ENCODE results near the gene MCRS1.
"Not testable (repeated sequence)": the region's sequence is repeated elsewhere in the genome, so short reads cannot be mapped to it uniquely, and the experiment has no call there.

MCRS1 gene

GRCh38 chr12:49567611-49568441, at the start of gene MCRS1:
Gene MCRS1 (minus strand): TSS chr12:49568142. CDS start chr12:49566731, 1,411 bp downstream.
- peak; percentile 80 to 81 for DNase-seq (ENCODE audit: low read depth in 2 of 2)

DNA sequence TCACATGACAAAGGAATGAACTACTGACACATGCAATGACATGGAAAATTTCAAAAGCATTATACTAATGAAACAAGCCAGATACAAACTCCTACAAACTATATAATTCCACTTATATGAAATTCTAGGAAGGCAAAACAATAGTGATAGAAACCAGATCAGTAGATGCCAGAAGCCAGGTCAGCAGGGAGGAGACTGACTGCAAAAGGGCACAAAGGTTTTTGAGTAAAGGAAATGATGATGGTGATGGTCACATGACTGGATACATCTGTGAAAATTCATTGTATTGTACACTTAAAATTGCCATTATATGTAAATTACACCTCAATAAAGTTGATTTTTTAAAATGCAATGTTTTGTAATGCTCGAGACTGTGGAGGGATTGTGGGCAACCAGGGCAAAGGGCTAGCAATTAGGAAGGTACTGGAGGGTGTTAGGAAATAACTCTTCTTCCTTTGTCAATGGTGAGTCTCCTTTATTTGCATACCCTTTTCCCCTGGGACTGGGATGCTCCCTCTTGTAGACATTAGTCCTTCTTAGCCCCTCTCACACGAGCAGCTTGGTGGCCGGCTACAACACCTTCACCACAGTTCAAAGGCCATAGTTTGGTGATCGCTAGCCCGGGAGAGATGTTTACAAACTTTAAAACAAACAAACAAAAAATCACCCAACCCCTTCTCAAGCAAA, 48.7 kb upstream of the MCRS1 start:
- no peak for DNase-seq (ENCODE audit: low read depth in 2 of 2)

DNA sequence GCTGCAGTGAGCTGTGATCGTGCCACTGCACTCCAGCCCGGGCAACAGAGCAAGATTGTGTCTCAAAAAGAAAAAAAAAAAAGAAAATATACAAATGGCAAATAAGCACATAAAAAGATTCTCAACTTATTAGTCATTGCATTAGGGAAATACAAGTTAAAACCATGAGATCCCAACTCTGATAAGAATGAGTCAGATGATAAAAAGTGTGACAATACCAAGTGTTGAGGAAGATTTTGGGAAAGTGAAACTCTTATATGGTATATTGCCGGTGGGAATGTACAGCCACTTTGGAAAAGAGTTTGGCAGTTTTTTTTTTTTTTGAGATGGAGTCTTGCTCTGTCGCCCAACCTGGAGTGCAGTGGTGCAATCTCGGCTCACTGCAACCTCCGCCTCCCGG, 47.8 kb upstream of the MCRS1 start:
- DNase-seq (ENCODE audit: low read depth in 2 of 2), result no peak

GRCh38 chr12:49612210-49612609, 44.3 kb upstream of the MCRS1 start:
- no peak for DNase-seq (ENCODE audit: low read depth in 2 of 2)

GRCh38 chr12:49610785-49611184, 42.8 kb upstream of the MCRS1 start:
- not testable (repeated sequence) for DNase-seq (ENCODE audit: low read depth in 2 of 2)

DNA sequence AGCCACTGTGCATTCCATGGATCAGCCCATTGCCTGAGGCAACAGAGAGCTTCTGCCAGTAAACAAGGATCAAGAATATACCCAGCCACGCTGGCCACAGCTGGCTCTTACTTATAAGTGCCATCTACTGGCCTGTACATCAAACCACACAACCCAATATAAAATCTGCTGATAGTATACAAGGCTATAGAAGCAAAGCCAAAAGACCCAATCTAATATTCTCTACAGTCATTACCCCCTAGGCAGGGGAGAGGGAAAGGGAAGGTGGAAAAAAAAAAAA, 41.9 kb upstream of the MCRS1 start:
- DNase-seq (ENCODE audit: low read depth in 2 of 2), result no peak

DNA sequence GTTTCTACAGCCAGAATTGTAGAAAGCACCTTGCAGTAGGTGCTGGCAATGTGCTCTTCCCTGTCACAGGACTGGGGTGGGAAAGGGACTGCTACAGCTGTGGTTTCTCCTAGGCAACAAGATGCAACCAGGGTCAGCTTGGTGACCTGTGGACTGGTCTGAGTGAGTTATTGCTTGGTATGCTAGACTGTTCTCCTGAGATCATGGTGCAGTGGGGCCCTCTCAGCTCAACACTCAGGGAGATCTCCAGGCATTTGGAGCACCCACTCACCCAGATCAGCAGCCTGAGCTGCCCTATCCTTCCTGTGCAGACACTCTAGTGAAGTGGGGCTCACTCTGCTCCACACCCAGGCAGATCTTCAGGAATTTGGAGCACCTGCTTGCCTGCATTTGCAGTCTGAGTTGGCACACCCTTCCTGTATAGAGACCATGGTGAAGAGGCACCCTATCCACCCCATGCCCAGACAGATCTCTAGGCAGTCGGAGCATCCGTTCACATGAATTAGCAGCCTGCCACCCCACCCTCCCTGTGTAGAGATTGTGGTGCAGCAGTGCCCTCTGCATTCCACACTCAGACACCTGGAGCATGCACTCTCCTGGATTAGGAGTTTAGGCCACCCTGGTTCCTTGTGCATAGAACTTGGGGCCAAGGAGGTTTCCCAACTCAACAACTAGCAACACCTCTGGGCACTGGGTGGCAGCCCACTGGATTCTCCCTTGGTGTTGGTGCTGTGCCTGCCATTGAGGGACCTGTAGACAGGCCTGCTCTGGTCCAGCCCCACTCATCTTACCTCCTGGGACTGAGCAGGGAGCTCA, 41.3 kb upstream of the MCRS1 start:
- no peak for DNase-seq (ENCODE audit: low read depth in 2 of 2)

- DNase-seq (ENCODE audit: low read depth in 2 of 2), result not testable (repeated sequence)
Observed at GRCh38 chr12:49605539-49605938, 37.6 kb upstream of the MCRS1 start, which contains the start of gene FAM186B. Gene FAM186B (minus strand): TSS chr12:49605639. CDS start chr12:49605477, 162 bp downstream.

GRCh38 chr12:49604856-49605255, 36.9 kb upstream of the MCRS1 start:
- no peak for DNase-seq (ENCODE audit: low read depth in 2 of 2)

- DNase-seq (ENCODE audit: low read depth in 2 of 2), result no peak
Observed at GRCh38 chr12:49603721-49604120, 35.8 kb upstream of the MCRS1 start.

DNA sequence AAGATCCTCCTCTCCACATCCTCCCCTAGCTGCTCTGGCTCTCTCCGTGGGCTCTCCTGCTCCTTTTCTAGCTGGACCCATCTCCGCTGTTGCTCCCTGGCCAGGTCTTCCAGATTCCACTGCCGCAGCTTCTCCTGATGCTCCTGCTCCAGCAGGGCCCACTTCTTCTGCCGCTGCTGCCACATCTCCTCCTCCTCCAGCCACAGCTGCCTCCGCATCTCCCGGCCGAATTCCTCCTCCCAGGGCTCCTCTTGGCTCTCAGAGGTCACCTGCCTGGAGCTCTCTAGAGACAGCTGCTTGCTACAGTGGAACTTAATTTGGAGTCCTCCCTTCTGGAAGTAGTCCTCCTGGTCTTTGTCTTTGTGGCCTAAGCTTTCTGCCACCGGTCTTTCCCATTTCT, 32.0 kb upstream of the MCRS1 start:
- no peak for DNase-seq (ENCODE audit: low read depth in 2 of 2)

DNA sequence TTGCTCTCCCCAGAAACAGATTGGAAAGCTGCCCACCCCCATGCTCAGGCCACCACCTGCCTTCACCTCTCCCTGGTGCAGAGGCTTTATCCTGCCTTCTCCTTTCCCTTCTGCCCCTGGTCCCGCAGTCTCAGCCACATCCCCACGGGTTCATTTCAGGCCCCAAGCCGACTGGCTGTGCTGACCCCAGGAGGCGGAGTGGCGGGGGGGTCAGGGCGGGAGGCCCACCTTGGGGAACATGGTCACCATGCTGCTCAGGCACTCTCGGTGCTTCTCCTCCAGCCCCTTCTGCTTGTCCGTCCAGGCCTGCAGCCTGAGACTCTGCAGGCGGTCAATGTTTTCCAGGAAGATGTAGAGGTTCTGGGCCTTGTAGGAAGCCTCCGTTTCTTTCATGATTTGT, 30.6 kb upstream of the MCRS1 start:
- no peak for DNase-seq (ENCODE audit: low read depth in 2 of 2)

- DNase-seq (ENCODE audit: low read depth in 2 of 2), result no peak
Observed at GRCh38 chr12:49588721-49589516, 21.0 kb upstream of the MCRS1 start.

- DNase-seq (ENCODE audit: low read depth in 2 of 2), result no peak
Observed at GRCh38 chr12:49588281-49588680, 20.3 kb upstream of the MCRS1 start.

DNA sequence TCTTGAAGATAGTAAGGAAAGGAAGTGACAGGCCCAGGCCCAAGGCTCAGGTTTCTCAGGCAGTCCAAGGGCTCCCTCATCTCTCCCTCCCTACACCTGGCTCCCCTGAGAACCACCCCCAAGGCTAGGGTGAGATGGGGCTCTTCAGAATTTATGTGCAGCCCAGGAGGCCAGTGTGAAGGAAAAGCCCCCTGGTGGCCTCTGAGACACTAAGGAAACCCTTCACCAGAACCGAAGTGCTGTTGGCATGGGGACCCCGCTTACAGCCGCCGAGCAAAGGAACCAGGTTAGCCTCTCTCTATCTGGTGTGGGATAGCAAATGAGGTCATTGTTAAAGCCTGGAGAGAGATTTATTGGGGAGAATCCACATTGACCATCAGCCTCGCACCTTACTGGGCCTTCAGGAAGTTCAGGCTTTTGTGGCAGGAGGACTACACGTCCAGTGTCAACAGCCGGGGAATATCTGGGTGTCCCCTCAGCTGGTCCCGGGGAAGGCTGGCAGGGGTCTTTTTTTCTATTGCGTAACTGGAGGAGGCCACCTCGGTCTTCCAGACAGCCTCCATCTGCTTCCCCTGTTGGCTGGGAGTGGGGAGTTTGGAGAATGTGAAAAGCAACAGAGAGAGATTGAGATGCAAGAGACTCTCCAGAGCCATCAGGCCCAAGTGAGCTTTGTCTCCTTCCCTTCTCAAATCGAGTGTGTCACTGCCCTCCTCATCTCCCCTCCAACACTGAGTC, 19.4 kb upstream of the MCRS1 start:
- DNase-seq (ENCODE audit: low read depth in 2 of 2), result no peak

GRCh38 chr12:49585477-49586459, 17.8 kb upstream of the MCRS1 start:
- no peak for DNase-seq (ENCODE audit: low read depth in 2 of 2)

- DNase-seq (ENCODE audit: low read depth in 2 of 2), result no peak
Observed at GRCh38 chr12:49584591-49584990, 16.6 kb upstream of the MCRS1 start.

- no peak for DNase-seq (ENCODE audit: low read depth in 2 of 2)
Observed at GRCh38 chr12:49583366-49584094, 15.6 kb upstream of the MCRS1 start.

GRCh38 chr12:49582850-49583249, 14.9 kb upstream of the MCRS1 start:
- DNase-seq (ENCODE audit: low read depth in 2 of 2), result no peak
